Erythroblast (primary cell): ENCODE data around the gene PPIAL4G.
"Not testable (repeated sequence)": the region's sequence is repeated elsewhere in the genome, so short reads cannot be mapped to it uniquely, and the experiment has no call there.

Experiments used
- GATA1 ChIP-seq: IDR thresholded peaks from 2 replicates; pipeline ENCODE4 v1.6.1; 2011; ENCODE audit warnings: low read depth, mild to moderate bottlenecking, control low read depth, low read length, moderate library complexity
- POLR2A ChIP-seq: IDR thresholded peaks from 2 replicates; pipeline ENCODE4 v1.6.1; 2011; ENCODE audit warnings: mild to moderate bottlenecking, low read length

DNA sequence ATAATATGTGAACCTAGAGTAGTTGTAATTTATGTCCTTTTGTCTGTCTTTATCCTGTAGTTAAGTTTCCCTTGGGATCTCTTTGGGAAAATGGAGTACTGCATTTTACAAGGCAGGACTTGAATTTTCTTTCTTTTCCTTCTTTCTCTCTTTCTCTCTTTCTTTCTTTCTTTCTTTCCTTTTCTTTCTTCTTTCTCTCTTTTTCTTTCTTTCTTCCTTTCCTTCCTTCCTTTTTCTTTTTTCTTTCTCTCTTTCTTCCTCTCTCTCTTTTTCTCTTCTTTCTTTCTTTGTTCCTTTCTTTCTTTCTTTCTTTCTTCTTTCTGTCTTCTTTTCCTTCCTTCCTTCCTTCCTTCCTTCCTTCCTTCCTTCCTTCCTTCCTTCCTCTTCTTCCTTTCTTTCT is 10.8 kb upstream of the PPIAL4G start:
- TF ChIP-seq POLR2A, GATA1: not testable (repeated sequence)
